Measurements from ENCODE around the gene OR4D1. TPM values are rescaled to one million over a fixed set of nuclear protein-coding genes. Genes with fewer than 3 reads are reported as not detected.

OR4D1 gene
- total RNA-seq, 1 donor from 2014 or later, result not detected

DNA sequence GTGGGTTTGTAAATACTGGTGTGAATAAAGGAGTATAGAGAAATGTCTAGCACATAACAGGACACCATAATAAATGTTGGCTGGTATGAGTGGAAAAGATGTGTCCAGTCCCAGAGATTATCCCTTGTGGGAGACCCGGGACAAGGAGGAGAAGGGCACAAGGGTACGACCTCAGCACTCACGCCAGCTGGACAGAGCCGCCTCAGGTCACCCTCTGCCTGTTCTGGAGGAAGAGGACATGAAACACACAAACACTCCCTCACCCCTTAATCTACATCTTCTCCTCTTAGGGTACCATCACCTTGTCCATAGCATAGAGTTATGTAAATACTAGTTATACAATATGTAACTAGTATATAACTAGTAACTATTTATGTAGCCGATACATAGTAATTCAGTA is 38.2 kb upstream of the OR4D1 start:
- Mint-ChIP-seq H3K27me3 (peaks cover 22% of the 10 kb centered on the region), H3K27ac (no peak overlapping the region), H3K36me3 (no peaks in the 10 kb centered on the region), H3K4me3 (no peak overlapping the region), H3K4me1 (ENCODE audit: unreplicated experiment) (no peaks in the 10 kb centered on the region), H3K9me3 (no peaks in the 10 kb centered on the region)
- TF ChIP-seq, protein P1, sequence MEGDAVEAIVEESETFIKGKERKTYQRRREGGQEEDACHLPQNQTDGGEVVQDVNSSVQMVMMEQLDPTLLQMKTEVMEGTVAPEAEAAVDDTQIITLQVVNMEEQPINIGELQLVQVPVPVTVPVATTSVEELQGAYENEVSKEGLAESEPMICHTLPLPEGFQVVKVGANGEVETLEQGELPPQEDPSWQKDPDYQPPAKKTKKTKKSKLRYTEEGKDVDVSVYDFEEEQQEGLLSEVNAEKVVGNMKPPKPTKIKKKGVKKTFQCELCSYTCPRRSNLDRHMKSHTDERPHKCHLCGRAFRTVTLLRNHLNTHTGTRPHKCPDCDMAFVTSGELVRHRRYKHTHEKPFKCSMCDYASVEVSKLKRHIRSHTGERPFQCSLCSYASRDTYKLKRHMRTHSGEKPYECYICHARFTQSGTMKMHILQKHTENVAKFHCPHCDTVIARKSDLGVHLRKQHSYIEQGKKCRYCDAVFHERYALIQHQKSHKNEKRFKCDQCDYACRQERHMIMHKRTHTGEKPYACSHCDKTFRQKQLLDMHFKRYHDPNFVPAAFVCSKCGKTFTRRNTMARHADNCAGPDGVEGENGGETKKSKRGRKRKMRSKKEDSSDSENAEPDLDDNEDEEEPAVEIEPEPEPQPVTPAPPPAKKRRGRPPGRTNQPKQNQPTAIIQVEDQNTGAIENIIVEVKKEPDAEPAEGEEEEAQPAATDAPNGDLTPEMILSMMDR (conservative IDR thresholded peaks at IDR 0.05), result no peak
- no peak for DNase-seq (ENCODE audit: extremely low spot score, unreplicated experiment)

DNA sequence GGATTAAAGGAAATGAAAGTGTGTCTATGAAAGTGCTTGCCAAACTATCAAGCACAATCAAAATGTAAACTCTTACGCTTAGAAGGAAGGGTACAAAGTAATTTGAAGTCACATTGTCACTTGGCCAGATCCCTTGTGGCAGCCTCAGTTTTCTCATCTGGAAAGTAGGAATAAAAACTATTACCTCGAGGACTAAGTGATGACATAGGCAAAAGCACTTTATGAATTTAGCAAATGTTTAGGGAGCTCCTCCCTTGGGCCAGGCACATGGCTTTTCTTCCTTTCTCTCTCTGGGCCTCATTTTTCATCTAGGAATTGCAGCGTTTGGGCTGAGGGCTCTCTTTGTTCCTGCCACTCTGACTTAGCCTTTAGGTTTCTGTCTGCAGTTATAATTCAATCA is 36.5 kb upstream of the OR4D1 start:
- no peak overlapping the region for H3K27ac Mint-ChIP-seq
- H3K36me3 Mint-ChIP-seq, result no peaks in the 10 kb centered on the region
- H3K27me3 Mint-ChIP-seq, result peaks cover 36% of the 10 kb centered on the region
- no peak overlapping the region for H3K4me3 Mint-ChIP-seq
- no peaks in the 10 kb centered on the region for H3K9me3 Mint-ChIP-seq
- DNase-seq (ENCODE audit: extremely low spot score, unreplicated experiment), result no peak
- no peaks in the 10 kb centered on the region for H3K4me1 Mint-ChIP-seq (ENCODE audit: unreplicated experiment)
- TF ChIP-seq, protein P1 (conservative IDR thresholded peaks at IDR 0.05), result no peak

DNA sequence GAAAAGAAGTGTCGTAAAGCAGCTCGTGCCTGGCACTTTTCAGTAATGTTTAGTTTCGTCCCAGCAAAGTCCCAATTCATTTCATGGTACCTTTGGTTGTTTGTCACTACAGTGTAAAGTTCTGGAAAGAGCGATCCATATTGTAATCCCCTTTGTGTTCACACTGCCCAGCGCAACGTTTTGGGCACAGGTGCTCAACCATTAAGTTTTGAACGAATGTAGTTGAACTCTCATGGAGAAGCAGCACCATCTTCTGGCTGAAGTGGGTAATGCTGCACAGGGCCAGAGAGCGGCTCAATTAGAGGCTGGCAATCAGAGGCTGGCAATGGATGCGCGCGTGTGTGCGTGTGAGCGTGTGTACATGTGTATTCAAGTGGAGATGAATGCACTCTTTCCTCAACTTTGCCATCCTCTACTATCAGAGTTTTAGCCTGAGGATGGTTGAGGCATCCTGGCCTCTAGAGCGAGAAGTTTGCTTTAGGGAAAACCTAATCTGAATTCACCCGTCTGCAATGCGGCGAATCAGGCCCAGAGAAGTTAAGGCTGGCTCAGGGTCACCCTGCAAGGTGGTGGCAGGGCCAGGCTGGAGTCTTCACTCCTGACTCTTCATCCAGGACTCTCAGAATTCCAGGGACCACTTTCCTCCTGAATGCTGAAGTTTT is 35.1 kb upstream of the OR4D1 start:
- Mint-ChIP-seq H3K9me3 (no peaks in the 10 kb centered on the region), H3K27ac (no peak overlapping the region), H3K4me3 (no peak overlapping the region), H3K4me1 (ENCODE audit: unreplicated experiment) (no peaks in the 10 kb centered on the region), H3K27me3 (peaks cover 42% of the 10 kb centered on the region), H3K36me3 (no peaks in the 10 kb centered on the region)
- TF ChIP-seq, protein P1 (conservative IDR thresholded peaks at IDR 0.05), result peak; percentile 98
- DNase-seq (ENCODE audit: extremely low spot score, unreplicated experiment), result peak; percentile 81

DNA sequence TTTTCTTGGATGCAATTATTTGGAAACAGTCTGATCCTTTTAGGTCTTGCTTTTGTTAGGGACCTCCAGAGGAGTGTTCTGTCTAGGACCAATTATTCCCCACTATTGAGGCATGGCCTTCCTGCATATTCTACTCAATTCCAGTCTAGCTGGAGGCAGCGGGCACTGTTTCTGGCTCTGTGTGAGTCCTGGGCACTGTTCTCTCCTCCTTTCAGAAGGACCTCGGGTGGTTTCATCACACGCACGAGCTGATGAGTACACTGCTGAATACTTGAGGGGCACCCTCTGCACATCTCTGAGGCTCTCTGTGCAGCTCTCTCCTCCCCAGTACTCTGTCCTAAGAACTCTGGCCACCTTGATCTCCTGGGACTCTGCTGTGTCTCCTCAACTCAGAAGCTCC is 34.2 kb upstream of the OR4D1 start:
- TF ChIP-seq, protein P1 (conservative IDR thresholded peaks at IDR 0.05), result no peak
- Mint-ChIP-seq H3K9me3 (no peaks in the 10 kb centered on the region), H3K36me3 (no peaks in the 10 kb centered on the region), H3K4me3 (no peak overlapping the region), H3K4me1 (ENCODE audit: unreplicated experiment) (no peaks in the 10 kb centered on the region), H3K27me3 (peaks cover 45% of the 10 kb centered on the region), H3K27ac (no peak overlapping the region)
- DNase-seq (ENCODE audit: extremely low spot score, unreplicated experiment), result no peak

DNA sequence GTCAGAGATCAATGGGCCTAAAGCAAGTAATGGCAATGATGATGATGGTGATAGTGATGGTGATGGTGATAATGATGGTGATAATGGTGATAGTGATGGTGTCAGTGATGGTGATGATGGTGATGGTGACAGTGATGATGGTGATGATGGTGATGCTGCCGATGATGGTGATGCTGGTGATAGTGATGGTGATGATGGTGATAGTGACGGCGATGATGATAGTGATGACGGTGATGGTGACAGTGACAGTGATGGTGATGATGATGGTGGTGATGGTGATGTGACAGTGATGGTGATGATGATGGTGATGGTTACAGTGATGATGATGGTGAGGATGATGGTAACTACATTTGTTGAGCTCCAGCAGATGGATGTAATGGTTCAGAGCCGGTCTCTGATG is 30.8 kb upstream of the OR4D1 start:
- no peak for DNase-seq (ENCODE audit: extremely low spot score, unreplicated experiment)
- Mint-ChIP-seq H3K4me3 (no peak overlapping the region), H3K9me3 (no peaks in the 10 kb centered on the region), H3K27me3 (peaks cover 57% of the 10 kb centered on the region), H3K36me3 (no peaks in the 10 kb centered on the region), H3K4me1 (ENCODE audit: unreplicated experiment) (no peaks in the 10 kb centered on the region), H3K27ac (no peak overlapping the region)
- TF ChIP-seq, protein P1 (conservative IDR thresholded peaks at IDR 0.05), result no peak
